GM18502 (cell line): ENCODE measurements around the gene SZRD1.

Source experiments
- ATAC-seq: cut with Tn5 transposase; IDR thresholded peaks from one replicate; pipeline ENCODE4 v1.9.1; 2021; ENCODE audit warnings: mild to moderate bottlenecking; ENCODE audit not compliant: unreplicated experiment, poor library complexity

Gene SZRD1

GRCh38 chr1:16367258-16367967, 371 bp downstream of the SZRD1 start:
- ATAC-seq = peak; percentile 60

- no peak for ATAC-seq
Observed at GRCh38 chr1:16367968-16368890, 1.2 kb downstream of the SZRD1 start.

GRCh38 chr1:16369821-16370220, 2.8 kb downstream of the SZRD1 start:
- ATAC-seq = no peak

GRCh38 chr1:16371725-16372124, 4.7 kb downstream of the SZRD1 start:
- no peak for ATAC-seq

- ATAC-seq = no peak
Observed at GRCh38 chr1:16372535-16373285, 5.7 kb downstream of the SZRD1 start.

- ATAC-seq = no peak
Observed at GRCh38 chr1:16374266-16374665, 7.2 kb downstream of the SZRD1 start.

GRCh38 chr1:16375521-16376340, 8.7 kb downstream of the SZRD1 start:
- ATAC-seq = no peak

GRCh38 chr1:16376971-16377370, 9.9 kb downstream of the SZRD1 start:
- ATAC-seq = no peak

GRCh38 chr1:16378443-16378842, 11.4 kb downstream of the SZRD1 start:
- no peak for ATAC-seq

GRCh38 chr1:16380868-16381267, 13.8 kb downstream of the SZRD1 start:
- ATAC-seq = no peak

GRCh38 chr1:16383888-16384287, 16.8 kb downstream of the SZRD1 start:
- ATAC-seq = no peak

- ATAC-seq = no peak
Observed at GRCh38 chr1:16385659-16386453, 18.8 kb downstream of the SZRD1 start.

GRCh38 chr1:16386454-16387113, 19.5 kb downstream of the SZRD1 start:
- ATAC-seq = no peak

- peak; percentile 39 for ATAC-seq
Observed at GRCh38 chr1:16387201-16388188, 20.5 kb downstream of the SZRD1 start.

- ATAC-seq = no peak
Observed at GRCh38 chr1:16391411-16391810, 24.4 kb downstream of the SZRD1 start.

- ATAC-seq = no peak
Observed at GRCh38 chr1:16392740-16393569, 25.9 kb downstream of the SZRD1 start.
